Smooth muscle cell (in vitro differentiated cells): ENCODE results near the gene TTLL5. TPM values are rescaled to one million over a fixed set of nuclear protein-coding genes. Genes with fewer than 3 reads are reported as not detected.

Experiments
- DNase-seq: peaks from one replicate; lab custom pipeline; 2025; ENCODE audit not compliant: unreplicated experiment; lab: John Stamatoyannopoulos, UW
- H2AFZ ChIP-seq: fragments of 200-600 bp; sonication (generic); 2 replicates; pipeline ENCODE4 v1.6.0; 2016; ENCODE audit warnings: antibody characterized with exemption, low read depth, mild to moderate bottlenecking
- H3F3A ChIP-seq: fragments of 200-600 bp; sonication (generic); 2 replicates; pipeline ENCODE4 v1.6.0; 2017; ENCODE audit warnings: antibody characterized with exemption, low read depth
- H3K27ac ChIP-seq: fragments of 200-600 bp; sonication (generic); 2 replicates; pipeline ENCODE4 v1.5.1; 2016; ENCODE audit warnings: low read depth, mild to moderate bottlenecking
- H3K27me3 ChIP-seq: fragments of 200-600 bp; sonication (generic); 2 replicates; pipeline ENCODE4 v1.6.1; 2016; ENCODE audit warnings: low read depth, mild to moderate bottlenecking
- H3K36me3 ChIP-seq: fragments of 200-600 bp; sonication (generic); 2 replicates; pipeline ENCODE4 v1.5.1; 2016; ENCODE audit warnings: low read depth
- H3K4me1 ChIP-seq: fragments of 200-600 bp; sonication (generic); 2 replicates; pipeline ENCODE4 v1.5.1; 2016; ENCODE audit warnings: low read depth
- H3K4me2 ChIP-seq: fragments of 200-600 bp; sonication (generic); 2 replicates; pipeline ENCODE4 v1.6.0; 2016; ENCODE audit warnings: mild to moderate bottlenecking
- H3K4me3 ChIP-seq: fragments of 200-600 bp; sonication (generic); 2 replicates; pipeline ENCODE4 v1.5.1; 2016; ENCODE audit warnings: mild to moderate bottlenecking
- H3K79me2 ChIP-seq: fragments of 200-600 bp; sonication (generic); 2 replicates; pipeline ENCODE4 v1.6.0; 2016; ENCODE audit warnings: low read depth, mild to moderate bottlenecking
- H3K9ac ChIP-seq: fragments of 200-600 bp; sonication (generic); 2 replicates; pipeline ENCODE4 v1.6.0; 2016; ENCODE audit warnings: low read depth
- H3K9me3 ChIP-seq: fragments of 200-600 bp; sonication (generic); replicated peaks from 2 replicates; pipeline ENCODE4 v1.5.1; 2016; ENCODE audit warnings: low read depth
- H4K20me1 ChIP-seq: fragments of 200-600 bp; sonication (generic); 2 replicates; pipeline ENCODE4 v1.6.0; 2016; ENCODE audit warnings: low read depth
- WGBS: methylation state at CpG from one replicate; pipeline ENCODE4 v1.1.7; 2016; ENCODE audit warnings: low lambda C conversion rate; 5-methylcytosine and 5-hydroxymethylcytosine counted together
- polyA plus RNA-seq: library from polyadenylated mRNA; unstranded; fragments of >200 nt; fragmentation: Nextera tagmentation; extraction: Ambion mirVana; gene quantifications from 2 replicates; pipeline ENCODE4 v1.2.1, GENCODE V29; 2016
- total RNA-seq: library from RNA; depleted of rRNA; stranded (reverse); fragments of >200 nt; gene quantifications from 2 replicates; pipeline ENCODE4 v1.2.3, GENCODE V29; 2014
- TF ChIP-seq, protein P1 (sequence below): fragments of 200-600 bp; sonication (generic); IDR thresholded peaks from 2 replicates; pipeline ENCODE4 v1.5.1; 2017; ENCODE audit warnings: borderline replicate concordance, mild to moderate bottlenecking, antibody characterized with exemption; ENCODE audit not compliant: insufficient read depth, poor library complexity, severe bottlenecking

The TTLL5 gene
- total and polyA plus RNA-seq, 2 experiments from 2014 or later: 12.6 to 38.0 TPM

DNA sequence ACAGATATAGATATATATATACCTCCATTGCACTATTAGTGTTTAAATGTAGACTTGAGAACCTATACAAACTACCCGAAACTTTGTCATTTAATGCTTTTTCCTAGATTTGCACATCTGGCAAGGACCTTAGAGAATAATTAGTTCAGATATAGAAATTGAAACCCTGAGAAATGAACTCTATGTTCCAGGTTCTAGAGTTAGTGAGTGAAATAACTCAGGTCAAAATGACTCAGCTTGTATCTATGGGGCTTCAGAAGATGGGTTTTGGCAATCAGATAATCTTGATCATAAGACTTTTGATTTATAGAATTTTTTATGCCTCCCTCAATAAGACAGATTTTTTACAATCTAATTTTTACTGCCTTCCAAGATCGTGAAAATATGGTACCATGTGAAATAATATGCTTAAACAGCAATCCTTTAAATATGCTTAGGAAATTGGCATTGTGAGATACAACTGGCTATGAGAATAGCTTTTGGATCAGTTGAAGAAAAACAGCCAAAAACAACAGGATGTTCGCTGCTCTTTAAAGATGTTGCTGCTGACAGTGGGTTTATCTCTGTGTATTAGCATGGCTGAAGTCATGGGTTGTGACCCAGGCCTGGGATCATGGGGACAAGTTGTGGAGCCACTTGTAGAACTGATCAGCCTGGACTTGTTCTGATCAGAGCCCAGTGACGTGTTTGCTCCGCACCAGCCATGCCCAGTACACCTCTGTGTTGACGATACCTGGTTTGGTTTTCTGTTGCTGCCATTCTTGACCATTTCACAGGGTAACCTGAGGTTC lies 63.6 kb downstream of the TTLL5 start:
- Histone ChIP-seq H3F3A (peaks cover 9% of the 10 kb centered on the region), H3K9me3 (no peaks in the 10 kb centered on the region), H3K27ac (peak overlapping the region; percentile 74), H3K4me3 (no peak overlapping the region), H2AFZ (no peak overlapping the region), H3K36me3 (peaks cover 10% of the 10 kb centered on the region), H3K4me1 (peaks cover 16% of the 10 kb centered on the region), H3K9ac (no peak overlapping the region), H3K4me2 (peak overlapping the region; percentile 41), H3K27me3 (no peaks in the 10 kb centered on the region), H4K20me1 (no peaks in the 10 kb centered on the region), H3K79me2 (no peaks in the 10 kb centered on the region)
- TF ChIP-seq, protein P1, sequence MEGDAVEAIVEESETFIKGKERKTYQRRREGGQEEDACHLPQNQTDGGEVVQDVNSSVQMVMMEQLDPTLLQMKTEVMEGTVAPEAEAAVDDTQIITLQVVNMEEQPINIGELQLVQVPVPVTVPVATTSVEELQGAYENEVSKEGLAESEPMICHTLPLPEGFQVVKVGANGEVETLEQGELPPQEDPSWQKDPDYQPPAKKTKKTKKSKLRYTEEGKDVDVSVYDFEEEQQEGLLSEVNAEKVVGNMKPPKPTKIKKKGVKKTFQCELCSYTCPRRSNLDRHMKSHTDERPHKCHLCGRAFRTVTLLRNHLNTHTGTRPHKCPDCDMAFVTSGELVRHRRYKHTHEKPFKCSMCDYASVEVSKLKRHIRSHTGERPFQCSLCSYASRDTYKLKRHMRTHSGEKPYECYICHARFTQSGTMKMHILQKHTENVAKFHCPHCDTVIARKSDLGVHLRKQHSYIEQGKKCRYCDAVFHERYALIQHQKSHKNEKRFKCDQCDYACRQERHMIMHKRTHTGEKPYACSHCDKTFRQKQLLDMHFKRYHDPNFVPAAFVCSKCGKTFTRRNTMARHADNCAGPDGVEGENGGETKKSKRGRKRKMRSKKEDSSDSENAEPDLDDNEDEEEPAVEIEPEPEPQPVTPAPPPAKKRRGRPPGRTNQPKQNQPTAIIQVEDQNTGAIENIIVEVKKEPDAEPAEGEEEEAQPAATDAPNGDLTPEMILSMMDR: no peak
- DNase-seq: no peak
- 90% methylated on average over 6 of the region's 6 CpGs for WGBS

- H3K4me2 ChIP-seq: no peak overlapping the region
- H3K4me3 ChIP-seq: no peak overlapping the region
- no peaks in the 10 kb centered on the region for H4K20me1 ChIP-seq
- no peaks in the 10 kb centered on the region for H3K9me3 ChIP-seq
- H2AFZ ChIP-seq: no peak overlapping the region
- H3K9ac ChIP-seq: no peak overlapping the region
- H3K4me1 ChIP-seq: peaks cover 13% of the 10 kb centered on the region
- H3K27me3 ChIP-seq: no peaks in the 10 kb centered on the region
- H3K27ac ChIP-seq: no peak overlapping the region
- peaks cover 3% of the 10 kb centered on the region for H3F3A ChIP-seq
- TF ChIP-seq, protein P1: no peak
- no peaks in the 10 kb centered on the region for H3K79me2 ChIP-seq
- WGBS: 68% methylated on average over 3 of the region's 3 CpGs
- DNase-seq: no peak
- H3K36me3 ChIP-seq: peaks cover 10% of the 10 kb centered on the region
Measured at GRCh38 chr14:75725481-75725880, 64.4 kb downstream of the TTLL5 start.

DNA sequence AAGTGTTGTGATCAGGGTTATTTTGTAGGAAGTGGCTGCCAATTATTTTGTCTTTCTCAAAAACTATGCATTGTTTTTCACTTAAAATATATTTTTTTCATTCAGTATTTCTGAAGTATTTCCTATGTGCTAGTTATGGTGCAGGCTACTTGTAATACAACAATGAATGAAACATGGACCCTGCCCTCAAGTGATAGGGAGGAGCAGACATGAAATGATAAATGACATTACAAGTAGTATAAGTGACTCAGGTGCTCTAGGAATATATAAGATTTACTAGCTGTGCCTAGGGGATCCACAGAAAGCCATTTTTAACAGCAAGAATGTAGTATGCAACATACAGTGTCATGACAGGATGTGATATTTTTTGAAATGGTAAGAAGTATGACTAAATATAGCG lies 65.3 kb downstream of the TTLL5 start:
- TF ChIP-seq, protein P1: no peak
- Histone ChIP-seq H3K9me3 (no peaks in the 10 kb centered on the region), H3K36me3 (peaks cover 10% of the 10 kb centered on the region), H3K9ac (no peak overlapping the region), H3K27me3 (no peaks in the 10 kb centered on the region), H3K4me3 (no peak overlapping the region), H4K20me1 (no peaks in the 10 kb centered on the region), H3K4me1 (peaks cover 9% of the 10 kb centered on the region), H3K79me2 (no peaks in the 10 kb centered on the region), H3K4me2 (no peak overlapping the region), H3F3A (no peaks in the 10 kb centered on the region), H2AFZ (no peak overlapping the region), H3K27ac (no peak overlapping the region)
- 93% methylated on average over 1 of the region's 1 CpG for WGBS
- no peak for DNase-seq

DNA sequence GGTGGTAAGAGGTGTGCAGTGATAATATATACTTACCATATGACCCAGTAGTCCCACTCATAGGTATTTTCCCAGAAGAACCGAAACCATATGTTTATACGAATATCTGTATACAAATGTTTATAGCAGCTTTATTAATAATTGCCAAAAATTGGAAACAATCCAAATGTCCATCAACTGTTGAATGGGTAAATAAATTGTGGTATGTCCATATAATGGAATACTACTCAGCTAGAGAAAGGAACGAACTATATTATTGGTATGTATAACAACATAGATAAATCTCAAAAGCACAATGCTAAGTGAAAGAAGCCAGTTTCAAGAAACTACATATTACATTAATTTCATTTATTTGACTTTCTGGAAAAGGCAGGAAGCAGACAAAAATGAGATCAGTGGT lies 66.1 kb downstream of the TTLL5 start:
- Histone ChIP-seq H2AFZ (no peak overlapping the region), H3K4me1 (peaks cover 9% of the 10 kb centered on the region), H4K20me1 (no peaks in the 10 kb centered on the region), H3K4me3 (no peak overlapping the region), H3K9me3 (no peaks in the 10 kb centered on the region), H3K4me2 (no peak overlapping the region), H3K79me2 (no peaks in the 10 kb centered on the region), H3K36me3 (peaks cover 10% of the 10 kb centered on the region), H3F3A (no peaks in the 10 kb centered on the region), H3K27me3 (no peaks in the 10 kb centered on the region), H3K27ac (no peak overlapping the region), H3K9ac (no peak overlapping the region)
- TF ChIP-seq, protein P1: no peak
- 95% methylated on average over 3 of the region's 3 CpGs for WGBS
- DNase-seq: no peak
